GM21786 (cell line): ENCODE results near the gene CLNS1A.
"Not testable (repeated sequence)": the region's sequence is repeated elsewhere in the genome, so short reads cannot be mapped to it uniquely, and the experiment has no call there.

Experiments
- ATAC-seq: cut with Tn5 transposase; IDR thresholded peaks from one replicate; pipeline ENCODE4 v1.9.1; 2021; ENCODE audit not compliant: unreplicated experiment

Gene CLNS1A

DNA sequence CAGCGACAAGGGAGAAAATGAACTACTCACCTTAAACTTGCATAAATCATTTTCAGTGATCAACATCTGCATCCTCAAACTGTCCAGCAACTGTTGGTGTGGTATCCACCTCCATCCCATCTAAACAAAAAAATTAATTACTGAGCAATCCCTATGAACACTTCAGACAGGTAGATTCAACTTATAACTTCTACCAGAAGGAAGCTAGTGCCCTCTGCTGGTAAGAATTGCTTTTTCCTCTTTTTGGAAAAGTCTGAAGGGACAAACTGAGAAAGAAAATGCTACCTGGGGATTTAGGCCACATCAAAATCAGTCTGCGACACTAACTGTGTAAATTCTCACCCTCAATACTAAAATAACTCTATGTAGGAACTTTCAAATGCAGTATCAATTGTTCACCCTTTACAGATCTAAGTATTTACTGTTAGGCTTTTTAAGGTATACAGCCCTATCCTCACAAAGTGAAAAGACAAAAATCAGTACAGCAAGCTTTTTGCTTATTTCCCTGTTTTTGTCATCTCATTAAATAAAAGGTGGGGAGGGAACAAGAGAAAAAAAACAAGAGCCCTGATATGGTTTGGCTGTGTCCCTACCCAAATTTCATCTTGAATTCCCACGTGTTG, 17.9 kb downstream of the CLNS1A start:
- ATAC-seq: no peak

DNA sequence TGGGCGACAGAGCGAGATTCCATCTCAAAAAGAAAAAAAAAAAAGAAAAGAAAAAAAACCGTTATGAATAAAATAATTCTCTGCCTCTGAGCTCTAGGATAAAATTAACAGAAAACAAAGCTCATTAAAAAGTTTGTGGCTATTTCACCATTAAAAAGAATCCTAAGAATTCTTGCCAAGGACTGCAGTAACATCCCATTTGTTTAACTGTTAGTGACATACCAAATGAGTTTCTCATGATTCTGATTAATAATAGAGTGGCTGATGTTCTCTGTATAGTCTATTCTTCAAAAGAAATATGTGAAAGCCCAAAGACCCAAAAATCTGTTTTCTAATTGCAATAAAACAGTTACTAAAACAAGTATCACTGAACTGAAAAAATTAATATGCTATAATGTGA, 19.7 kb downstream of the CLNS1A start:
- ATAC-seq: no peak

DNA sequence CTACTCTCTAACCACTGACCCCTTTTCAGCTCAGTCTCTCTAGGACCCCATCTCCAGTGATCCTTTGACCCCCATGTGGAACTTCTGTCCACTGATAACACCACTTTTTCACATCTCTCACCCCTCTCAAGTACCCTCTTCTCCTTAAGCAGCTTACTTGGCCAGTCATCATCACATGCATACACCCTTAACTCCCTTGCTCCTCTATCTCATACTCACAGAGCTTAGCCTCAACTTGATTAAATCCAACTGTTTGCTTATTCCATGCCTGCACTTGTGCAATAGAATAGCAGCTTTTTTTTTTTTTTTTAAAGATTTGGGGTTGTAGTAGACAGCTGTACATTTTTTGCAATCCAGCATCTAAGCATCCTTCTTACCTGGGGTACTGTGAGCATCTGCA, 25.7 kb downstream of the CLNS1A start:
- no peak for ATAC-seq

DNA sequence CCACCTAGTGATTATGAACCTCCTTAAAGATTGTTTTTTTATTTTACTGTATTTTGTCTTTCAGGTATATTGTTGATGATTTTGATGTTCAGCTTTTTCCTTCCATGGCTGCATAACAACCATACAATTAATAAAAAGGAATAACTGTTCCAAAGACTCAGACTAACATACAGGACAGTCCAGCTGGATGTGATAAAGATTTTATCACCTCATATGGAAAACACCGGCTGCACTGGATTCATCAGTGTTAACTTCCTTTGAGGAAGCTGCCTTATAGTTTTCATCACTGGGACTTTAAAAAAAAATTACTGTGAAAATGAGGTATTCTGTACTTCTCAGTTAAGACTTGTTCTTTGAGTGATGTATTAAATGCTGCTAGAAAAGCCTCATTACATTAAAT, 28.4 kb downstream of the CLNS1A start:
- ATAC-seq: no peak

DNA sequence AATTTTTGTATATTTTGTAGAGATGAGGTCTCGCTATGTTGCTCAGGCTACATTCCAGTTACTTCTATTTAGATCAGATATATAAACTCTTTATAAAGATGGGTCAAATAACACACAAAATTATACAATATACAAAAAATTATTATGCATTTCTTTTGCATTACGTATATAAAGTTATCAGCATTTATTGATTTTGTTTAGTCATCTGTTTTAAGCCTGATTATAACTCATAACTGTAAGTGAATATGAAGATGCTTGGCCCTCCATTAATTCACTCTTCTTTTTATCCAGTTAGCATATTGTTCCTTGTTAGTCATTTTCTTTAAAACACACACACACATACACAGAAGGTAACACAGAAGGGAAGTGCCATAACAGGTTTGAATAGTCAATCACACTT, 33.3 kb downstream of the CLNS1A start:
- ATAC-seq: no peak

DNA sequence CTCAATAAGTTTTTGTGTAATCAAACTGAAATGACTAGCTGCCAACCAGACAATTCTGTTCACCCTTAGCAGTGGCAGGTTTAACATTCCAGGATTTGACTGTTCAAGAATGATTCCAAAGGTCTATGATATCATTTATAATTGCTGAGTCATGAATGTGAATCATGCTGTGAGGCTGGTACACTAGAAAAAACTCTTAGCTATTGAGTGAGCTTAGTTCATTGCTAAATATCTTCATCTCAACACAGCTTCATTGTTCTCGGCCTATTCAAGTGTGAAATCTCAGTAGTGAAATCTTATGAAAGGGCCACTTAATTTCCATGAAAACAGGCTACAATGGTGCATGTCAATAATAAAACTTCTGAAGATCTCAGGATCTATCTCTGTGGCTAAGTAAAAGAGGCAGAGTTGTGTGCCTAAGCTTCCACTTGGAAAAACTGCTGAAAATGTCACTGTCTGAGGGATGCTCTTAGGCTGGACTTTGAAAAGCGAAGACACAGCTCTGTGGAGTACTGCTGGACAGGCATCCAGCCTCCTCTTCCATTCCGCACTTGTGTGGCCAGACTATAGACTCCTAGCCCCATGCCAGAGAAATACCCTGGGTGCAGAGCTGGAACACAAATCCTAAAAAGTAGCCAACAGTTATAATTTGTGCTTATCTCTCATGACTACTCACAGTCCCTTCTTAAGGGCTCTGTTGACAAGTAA, 35.1 kb downstream of the CLNS1A start:
- no peak for ATAC-seq

DNA sequence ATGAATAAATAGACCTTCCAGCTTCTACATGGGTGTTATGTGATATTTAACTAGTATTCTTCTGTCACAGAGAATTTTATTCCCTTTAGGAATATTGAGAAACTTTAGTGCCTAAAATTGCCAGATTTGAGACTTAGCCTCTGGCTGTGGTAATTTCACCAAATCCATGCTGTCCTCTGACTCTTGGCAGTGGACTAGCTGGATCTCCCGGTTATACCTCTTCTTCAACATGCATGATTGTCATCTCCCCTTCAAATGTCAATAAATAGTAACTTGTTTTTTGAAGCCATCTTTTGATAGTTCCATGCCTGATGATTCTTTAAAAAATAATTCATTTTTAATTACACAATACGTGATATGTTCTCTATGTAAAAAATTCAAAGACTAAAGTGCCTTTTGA, 39.4 kb downstream of the CLNS1A start:
- ATAC-seq: no peak

DNA sequence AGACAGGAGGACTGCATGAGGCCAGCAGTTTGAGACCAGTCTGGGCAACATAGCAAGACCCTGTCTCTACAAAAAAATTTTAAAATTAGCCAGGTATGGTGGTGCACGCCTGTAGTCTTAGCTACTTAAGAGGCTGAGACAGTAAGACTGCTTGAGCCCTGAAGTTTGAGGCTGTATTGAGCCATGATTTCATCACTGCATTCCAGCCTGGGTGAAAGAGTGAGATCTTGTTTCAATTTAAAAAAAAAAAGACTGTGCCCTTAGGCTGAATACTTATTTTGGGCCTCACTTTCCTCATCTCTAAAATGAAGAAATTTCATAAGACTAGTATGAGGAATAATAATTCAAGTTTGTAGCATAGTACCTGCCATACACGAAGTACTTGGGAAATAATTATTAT, 41.0 kb downstream of the CLNS1A start:
- no peak for ATAC-seq

DNA sequence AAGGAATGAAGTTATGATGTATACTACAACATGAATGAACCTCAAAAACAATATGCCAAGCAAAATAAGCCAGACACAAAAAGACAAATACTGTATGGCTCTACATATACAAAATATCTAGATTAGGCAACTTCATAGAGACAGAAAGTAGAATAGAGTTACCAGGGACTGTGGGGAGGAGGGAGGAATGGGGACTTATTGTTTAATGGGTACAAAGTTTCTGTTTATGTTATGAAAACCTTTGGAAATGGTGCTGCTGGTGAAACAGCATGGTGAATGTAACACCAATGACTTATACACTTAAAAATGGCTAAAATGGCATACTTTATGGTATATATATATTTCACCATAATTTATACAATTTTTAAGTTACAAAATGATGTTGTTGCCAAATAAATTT, 43.7 kb downstream of the CLNS1A start:
- ATAC-seq: no peak

DNA sequence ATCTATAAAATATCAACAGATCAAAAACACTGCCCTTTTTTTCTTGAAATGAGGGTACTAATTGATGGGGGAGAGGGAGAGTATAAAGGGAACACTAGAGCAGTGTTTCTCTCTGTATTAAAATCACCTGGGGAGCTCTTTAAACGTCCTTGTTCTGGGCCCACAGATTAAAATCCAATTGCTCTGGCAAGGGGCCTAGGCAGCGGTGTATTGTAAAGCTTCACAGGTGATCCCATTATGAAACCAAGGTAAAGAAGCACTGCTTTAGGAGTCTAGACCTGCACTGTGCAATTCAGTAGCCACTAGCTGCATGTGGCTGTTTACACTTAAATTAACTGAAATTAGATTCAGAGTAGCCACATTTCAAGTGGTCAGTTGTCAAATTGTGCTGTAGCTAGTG, 44.9 kb downstream of the CLNS1A start:
- no peak for ATAC-seq

DNA sequence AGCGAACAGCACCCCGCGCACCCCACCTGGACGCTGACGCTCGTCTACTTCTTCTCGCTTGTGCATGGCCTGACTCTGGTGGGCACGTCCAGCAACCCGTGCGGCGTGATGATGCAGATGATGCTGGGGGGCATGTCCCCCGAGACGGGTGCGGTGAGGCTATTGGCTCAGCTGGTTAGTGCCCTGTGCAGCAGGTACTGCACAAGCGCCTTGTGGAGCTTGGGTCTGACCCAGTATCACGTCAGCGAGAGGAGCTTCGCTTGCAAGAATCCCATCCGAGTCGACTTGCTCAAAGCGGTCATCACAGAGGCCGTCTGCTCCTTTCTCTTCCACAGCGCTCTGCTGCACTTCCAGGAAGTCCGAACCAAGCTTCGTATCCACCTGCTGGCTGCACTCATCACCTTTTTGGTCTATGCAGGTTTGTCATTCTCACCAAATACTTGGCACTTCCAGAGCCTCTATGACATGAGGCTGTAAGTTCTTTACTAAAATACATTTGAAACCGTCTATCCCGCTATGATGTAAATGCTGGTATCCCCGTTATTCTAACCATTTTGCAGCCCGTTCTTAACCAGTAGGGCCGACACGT, 47.3 kb downstream of the CLNS1A start:
- peak; percentile 8 for ATAC-seq

DNA sequence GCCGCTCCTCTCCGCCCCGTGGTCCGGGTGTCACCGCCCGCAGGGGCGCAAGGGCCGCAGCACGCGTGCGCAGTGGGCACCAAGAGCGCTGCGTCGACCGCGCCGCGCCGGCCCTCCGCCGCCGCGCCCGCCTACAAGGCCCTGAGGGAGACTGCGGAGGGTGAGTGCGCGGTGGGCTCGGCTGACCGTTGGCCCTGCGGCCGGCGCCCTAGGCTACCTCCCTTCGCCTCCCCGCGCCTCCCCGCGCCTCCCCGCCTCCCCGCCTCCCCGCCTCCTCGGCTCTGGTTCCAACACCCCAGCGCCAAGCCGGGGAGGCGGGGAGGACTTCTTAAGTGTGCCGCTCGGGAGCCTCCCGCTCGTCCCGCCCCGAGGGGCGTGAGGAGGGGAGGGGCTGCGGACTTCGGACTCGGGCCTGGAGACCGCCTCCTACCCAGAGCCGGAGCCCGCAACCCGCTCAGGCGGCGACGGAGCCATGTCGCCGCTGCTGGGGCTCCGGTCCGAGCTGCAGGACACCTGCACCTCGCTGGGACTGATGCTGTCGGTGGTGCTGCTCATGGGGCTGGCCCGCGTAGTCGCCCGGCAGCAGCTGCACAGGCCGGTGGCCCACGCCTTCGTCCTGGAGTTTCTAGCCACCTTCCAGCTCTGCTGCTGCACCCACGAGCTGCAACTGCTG, 47.9 kb downstream of the CLNS1A start, which contains the start of gene AQP11:
Gene AQP11 (plus strand): TSS at position 433 of the 673 bp plus-strand sequence. CDS start 40 bp downstream, at position 473.
- peak; percentile 78 for ATAC-seq

DNA sequence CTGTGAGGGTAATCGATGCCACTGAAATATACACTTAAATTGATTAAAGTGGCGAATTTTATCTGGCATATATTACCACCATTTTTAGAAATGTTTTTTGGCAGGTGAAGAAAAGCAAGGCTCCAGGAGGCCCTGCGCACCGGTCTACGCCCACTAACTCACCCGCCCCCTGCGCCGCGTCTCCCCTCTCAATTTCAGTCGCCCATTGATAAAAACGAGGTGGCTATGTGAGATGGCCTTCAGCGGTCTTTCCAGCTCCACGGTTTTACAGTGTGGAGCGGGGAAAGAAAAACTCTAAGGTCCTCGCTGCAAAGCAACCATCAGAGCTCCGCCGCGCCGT, 48.4 kb downstream of the CLNS1A start:
- ATAC-seq: peak; percentile 18

DNA sequence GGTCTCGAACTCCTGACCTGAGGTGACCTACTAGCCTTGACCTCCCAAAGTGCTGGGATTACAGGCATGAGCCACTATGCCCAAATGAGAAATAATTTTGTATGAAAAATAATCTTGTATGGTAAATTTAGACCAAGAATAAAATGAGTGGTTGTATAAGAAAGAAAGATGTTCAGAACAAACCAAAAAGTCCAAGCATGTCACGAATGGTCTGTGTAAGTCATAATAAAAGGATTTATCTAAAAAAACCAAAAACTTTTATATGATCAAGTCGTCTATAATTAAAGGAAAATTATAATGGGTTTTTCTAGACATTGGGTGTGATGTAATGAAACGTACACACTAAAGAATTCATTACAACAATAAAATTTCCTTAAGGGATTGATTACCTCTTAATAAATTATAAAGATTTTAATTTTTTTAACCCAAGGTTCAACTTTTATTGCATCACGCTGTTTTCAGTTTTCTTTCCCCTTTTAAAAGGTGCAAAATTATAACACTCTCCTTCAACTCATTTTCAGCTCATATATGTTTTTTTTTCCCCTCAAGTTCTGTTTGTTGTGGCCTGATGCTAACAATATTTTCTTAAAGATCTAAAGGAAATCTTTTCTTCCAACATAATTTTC, 56.8 kb downstream of the CLNS1A start:
- no peak for ATAC-seq

DNA sequence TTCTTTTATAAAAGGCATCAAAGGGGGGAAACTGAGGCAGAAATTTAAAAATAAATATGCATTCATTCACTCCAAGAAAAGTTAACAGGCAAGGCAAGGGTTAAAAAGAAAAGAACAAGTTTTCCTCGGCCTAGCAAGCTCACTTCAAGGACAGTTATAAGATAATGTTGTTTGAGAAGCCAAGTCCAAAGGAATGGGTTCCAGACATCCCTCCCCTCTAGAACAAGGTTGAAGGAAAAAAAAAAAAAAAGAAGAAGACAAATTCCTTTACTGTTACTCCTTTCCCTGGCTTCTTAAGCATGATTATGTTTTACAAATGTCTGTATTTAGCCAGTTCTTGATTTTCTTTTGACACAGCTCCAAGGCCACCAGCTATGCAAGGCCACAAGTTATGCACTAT, 62.2 kb downstream of the CLNS1A start:
- ATAC-seq: not testable (repeated sequence)

DNA sequence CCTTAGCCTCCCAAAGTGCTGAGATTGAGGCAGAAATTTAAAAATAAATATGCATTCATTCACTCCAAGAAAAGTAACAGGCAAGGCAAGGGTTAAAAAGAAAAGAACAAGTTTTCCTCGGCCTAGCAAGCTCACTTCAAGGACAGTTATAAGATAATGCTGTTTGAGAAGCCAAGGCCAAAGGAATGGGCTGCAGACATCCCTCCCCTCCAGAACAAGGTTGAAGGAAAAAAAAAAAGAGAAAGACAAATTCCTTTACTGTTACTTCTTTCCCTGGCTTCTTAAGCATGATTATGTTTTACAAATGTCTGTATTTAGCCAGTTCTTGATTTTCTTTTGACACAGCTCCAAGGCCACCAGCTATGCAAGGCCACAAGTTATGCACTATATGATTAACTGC, 66.7 kb downstream of the CLNS1A start:
- ATAC-seq: not testable (repeated sequence)

DNA sequence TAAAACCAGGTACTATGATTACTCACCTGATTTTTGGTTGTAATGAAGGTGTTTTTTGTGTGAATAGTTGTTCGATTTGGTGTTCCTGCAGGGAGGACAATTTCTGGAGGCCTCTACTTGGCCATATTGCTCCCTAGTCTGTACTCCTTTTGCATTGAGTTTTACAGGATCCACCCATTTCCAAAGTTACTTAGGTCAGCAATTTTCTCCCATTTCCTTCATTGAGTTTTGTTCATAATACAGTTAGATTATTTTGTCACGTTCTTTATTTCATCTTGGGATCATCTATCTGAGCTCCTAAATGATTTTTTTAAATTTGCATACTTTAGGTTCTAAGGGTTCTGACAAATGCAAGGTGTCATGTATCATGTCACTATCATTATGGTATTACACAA, 67.9 kb downstream of the CLNS1A start:
- no peak for ATAC-seq

DNA sequence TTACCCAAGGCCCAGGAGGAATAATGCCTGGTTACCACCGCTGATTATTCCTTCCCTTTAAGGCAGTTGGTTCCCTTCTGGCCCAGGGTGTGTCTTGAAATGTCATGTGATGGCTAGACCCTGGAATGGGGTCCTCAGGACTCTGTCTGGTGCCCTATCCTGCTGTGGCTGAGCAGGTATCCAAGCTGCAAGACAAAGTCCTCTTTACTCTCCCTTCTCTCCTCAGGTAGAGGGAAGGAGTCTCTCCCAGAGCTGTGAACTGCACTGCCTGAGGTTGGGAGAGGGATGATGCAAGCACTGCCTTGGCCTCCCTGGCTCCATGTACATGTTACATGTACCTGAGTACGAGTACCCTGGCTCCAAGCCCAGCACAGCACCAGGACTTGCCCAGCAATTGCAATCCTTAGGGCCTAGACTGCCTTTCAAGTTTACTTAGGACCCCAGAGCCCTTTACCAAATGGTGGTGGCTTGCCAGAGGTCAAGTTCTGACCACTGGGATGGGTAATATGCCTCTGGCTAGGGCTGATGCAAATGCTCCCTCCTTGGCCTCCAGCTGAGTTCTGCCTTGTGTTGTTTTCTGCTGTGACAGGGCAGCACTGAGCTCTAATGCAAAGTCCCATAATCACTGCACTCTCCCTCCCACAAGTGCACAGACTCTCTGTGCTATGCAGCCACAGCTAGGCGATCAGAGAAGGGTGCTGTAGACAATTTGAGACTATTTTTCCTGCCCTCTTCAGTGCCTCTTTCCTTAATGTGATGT, 68.5 kb downstream of the CLNS1A start:
- no peak for ATAC-seq

DNA sequence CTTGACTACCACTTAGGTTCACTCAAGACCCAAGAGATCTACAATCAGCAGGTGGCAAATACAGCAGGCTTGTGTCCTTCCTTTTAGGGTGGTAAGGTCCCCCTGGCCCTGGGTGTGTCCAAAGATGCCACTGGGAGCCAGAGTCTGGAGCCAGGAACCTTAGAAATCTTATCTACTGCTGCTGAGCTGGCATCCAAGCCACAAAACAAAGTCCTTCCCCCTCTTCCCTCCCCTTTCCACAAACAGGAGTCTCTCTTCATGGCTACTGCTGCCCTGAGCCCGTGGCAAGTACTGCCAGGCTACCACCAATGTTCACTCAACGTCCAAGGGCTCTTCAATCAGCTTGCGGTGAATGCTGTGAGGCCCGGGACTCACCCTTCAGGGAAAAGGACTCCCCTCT, 69.3 kb downstream of the CLNS1A start:
- ATAC-seq: no peak
